OCI-LY1 (cell line): ENCODE measurements around the gene SIRT4.

Experiments used
- H2AFZ ChIP-seq: fragments of 200-600 bp; sonication (generic), shearing (Covaris generic); 2 replicates; pipeline ENCODE4 v1.6.0; 2014; ENCODE audit warnings: antibody characterized with exemption, mild to moderate bottlenecking, low read length
- H3F3A ChIP-seq: fragments of 200-600 bp; sonication (generic), shearing (Covaris generic); 2 replicates; pipeline ENCODE4 v1.6.0; 2014; ENCODE audit warnings: mild to moderate bottlenecking, antibody characterized with exemption, low read length, moderate library complexity; ENCODE audit not compliant: insufficient read depth
- H3K27ac ChIP-seq: fragments of 200-600 bp; sonication (generic); 2 replicates; pipeline ENCODE4 v1.5.1; 2014; ENCODE audit warnings: low read length, mixed run types, mild to moderate bottlenecking, low read depth; ENCODE audit not compliant: poor library complexity, severe bottlenecking
- H3K27me3 ChIP-seq: fragments of 200-600 bp; sonication (generic); 2 replicates; pipeline ENCODE4 v1.6.0; 2014; ENCODE audit warnings: antibody characterized with exemption, mild to moderate bottlenecking, low read length, moderate library complexity; ENCODE audit not compliant: insufficient read depth
- H3K36me3 ChIP-seq: fragments of 200-600 bp; sonication (generic); 2 replicates; pipeline ENCODE4 v1.6.1; 2014; ENCODE audit warnings: mild to moderate bottlenecking, antibody characterized with exemption, low read length, moderate library complexity, mixed read lengths; ENCODE audit not compliant: insufficient read depth
- H3K4me1 ChIP-seq: fragments of 200-600 bp; sonication (generic); 2 replicates; pipeline ENCODE4 v1.5.1; 2014; ENCODE audit warnings: mild to moderate bottlenecking, low read length, moderate library complexity; ENCODE audit not compliant: insufficient read depth, severe bottlenecking
- H3K4me2 ChIP-seq: fragments of 200-600 bp; sonication (generic), shearing (Covaris generic); 2 replicates; pipeline ENCODE4 v1.6.1; 2014; ENCODE audit warnings: low read length
- H3K4me3 ChIP-seq: fragments of 200-600 bp; sonication (generic); 2 replicates; pipeline ENCODE4 v1.5.1; 2014; ENCODE audit warnings: low read length, low read depth, mild to moderate bottlenecking, mixed read lengths; ENCODE audit not compliant: poor library complexity, severe bottlenecking
- H3K79me2 ChIP-seq: fragments of 200-600 bp; shearing (Covaris generic); 2 replicates; pipeline ENCODE4 v1.6.1; 2016; ENCODE audit warnings: mixed run types, low read length, mixed read lengths; ENCODE audit not compliant: insufficient read depth
- H3K9ac ChIP-seq: fragments of 200-600 bp; sonication (generic), shearing (Covaris generic); 2 replicates; pipeline ENCODE4 v1.6.1; 2014; ENCODE audit warnings: mild to moderate bottlenecking, low read length, mixed read lengths
- H3K9me2 ChIP-seq: fragments of 200-600 bp; sonication (generic), shearing (Covaris generic); 2 replicates; pipeline ENCODE4 v1.6.1; 2014; ENCODE audit warnings: low read depth, mild to moderate bottlenecking, low read length, mixed read lengths
- H3K9me3 ChIP-seq: fragments of 200-600 bp; shearing (Covaris generic); 2 replicates; pipeline ENCODE4 v1.6.1; 2014; ENCODE audit warnings: low read length, mixed read lengths
- H4K20me1 ChIP-seq: fragments of 200-600 bp; sonication (generic), shearing (Covaris generic); 2 replicates; pipeline ENCODE4 v1.6.0; 2016; ENCODE audit warnings: mild to moderate bottlenecking, low read length; ENCODE audit not compliant: insufficient read depth
- CTCF ChIP-seq: fragments of 200-600 bp; sonication (generic), shearing (Covaris generic); IDR thresholded peaks from 2 replicates; pipeline ENCODE4 v1.5.1; 2017; ENCODE audit warnings: mild to moderate bottlenecking, antibody characterized with exemption, low read length, moderate library complexity, mixed read lengths
- EZH2 ChIP-seq: fragments of 200-600 bp; sonication (generic), shearing (Covaris generic); IDR thresholded peaks from 2 replicates; pipeline ENCODE4 v1.8.0; 2017; ENCODE audit warnings: borderline replicate concordance, mixed run types, mild to moderate bottlenecking, antibody characterized with exemption, low read length, moderate library complexity, mixed read lengths

The SIRT4 gene

GRCh38 chr12:120263748-120264085 lies 38.4 kb upstream of the SIRT4 start:
- TF ChIP-seq EZH2 (no peak), CTCF (no peak)
- H2AFZ ChIP-seq, result no peak overlapping the region
- H3K9ac ChIP-seq, result no peak overlapping the region
- H3K4me1 ChIP-seq, result peaks cover 9% of the 10 kb centered on the region
- peaks cover 8% of the 10 kb centered on the region; the same call in 1 of the 2 replicates for H3K27me3 ChIP-seq
- no peaks in the 10 kb centered on the region for H3F3A ChIP-seq
- H3K4me2 ChIP-seq, result no peak overlapping the region
- H4K20me1 ChIP-seq, result no peaks in the 10 kb centered on the region
- no peak overlapping the region for H3K4me3 ChIP-seq
- H3K36me3 ChIP-seq, result no peaks in the 10 kb centered on the region
- H3K9me3 ChIP-seq, result no peaks in the 10 kb centered on the region
- H3K27ac ChIP-seq, result no peak overlapping the region
- H3K9me2 ChIP-seq, result no peaks in the 10 kb centered on the region
- no peaks in the 10 kb centered on the region for H3K79me2 ChIP-seq

GRCh38 chr12:120264086-120264903 lies 37.8 kb upstream of the SIRT4 start:
- Histone ChIP-seq H2AFZ (no peak overlapping the region), H3K9me2 (no peaks in the 10 kb centered on the region), H3F3A (no peaks in the 10 kb centered on the region), H3K27me3 (peaks cover 8% of the 10 kb centered on the region; the same call in 1 of the 2 replicates), H3K79me2 (no peaks in the 10 kb centered on the region), H3K9me3 (no peaks in the 10 kb centered on the region), H4K20me1 (no peaks in the 10 kb centered on the region), H3K4me3 (peak overlapping the region; percentile 72), H3K4me2 (no peak overlapping the region; the same call in 1 of the 2 replicates), H3K4me1 (peaks cover 9% of the 10 kb centered on the region), H3K27ac (no peak overlapping the region), H3K36me3 (no peaks in the 10 kb centered on the region), H3K9ac (no peak overlapping the region)
- no peak for TF ChIP-seq EZH2
- TF ChIP-seq CTCF, result no peak

GRCh38 chr12:120264904-120265472 lies 37.1 kb upstream of the SIRT4 start:
- Histone ChIP-seq H2AFZ (no peak overlapping the region), H3K9me3 (no peaks in the 10 kb centered on the region), H3K27ac (no peak overlapping the region), H3K9me2 (no peaks in the 10 kb centered on the region), H3K4me3 (peak overlapping the region; percentile 72), H3F3A (no peaks in the 10 kb centered on the region), H3K9ac (peak overlapping the region; percentile 70), H3K27me3 (peaks cover 8% of the 10 kb centered on the region; the same call in 1 of the 2 replicates), H3K4me1 (peaks cover 9% of the 10 kb centered on the region), H3K4me2 (peak overlapping the region; percentile 83), H3K79me2 (no peaks in the 10 kb centered on the region), H3K36me3 (no peaks in the 10 kb centered on the region), H4K20me1 (no peaks in the 10 kb centered on the region)
- no peak for TF ChIP-seq CTCF
